GM10266 (cell line): Measurements from ENCODE around the gene MRPS5.
"Not testable (repeated sequence)": the region's sequence is repeated elsewhere in the genome, so short reads cannot be mapped to it uniquely, and the experiment has no call there.

ENCODE experiments used
- DNase-seq: peaks from one replicate; pipeline ENCODE4 v3.0.0; 2012; ENCODE audit errors: extremely low spot score
- CTCF ChIP-seq: IDR thresholded peaks from 2 replicates; pipeline ENCODE4 v1.5.1; 2012; ENCODE audit warnings: mild to moderate bottlenecking, low read depth; ENCODE audit not compliant: control insufficient read depth, insufficient read depth; ENCODE audit errors: missing control alignments

The MRPS5 gene

DNA sequence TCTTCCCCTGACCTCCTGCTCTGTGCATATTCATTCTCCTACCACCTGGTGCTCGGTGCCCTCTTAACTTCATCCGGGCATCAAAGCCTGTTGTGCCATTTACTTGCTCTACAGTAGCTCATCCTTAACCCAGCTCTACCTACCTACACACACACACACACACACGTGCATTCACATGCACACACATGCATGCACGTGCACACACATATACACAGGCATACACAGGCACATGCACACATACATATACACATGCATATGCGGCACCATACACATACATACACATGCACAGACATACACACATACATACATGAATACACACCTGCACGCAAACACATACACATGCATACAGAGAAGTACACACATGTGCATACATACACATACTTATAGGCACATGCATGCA lies 81.6 kb downstream of the MRPS5 start:
- DNase-seq = no peak
- TF ChIP-seq CTCF = no peak

DNA sequence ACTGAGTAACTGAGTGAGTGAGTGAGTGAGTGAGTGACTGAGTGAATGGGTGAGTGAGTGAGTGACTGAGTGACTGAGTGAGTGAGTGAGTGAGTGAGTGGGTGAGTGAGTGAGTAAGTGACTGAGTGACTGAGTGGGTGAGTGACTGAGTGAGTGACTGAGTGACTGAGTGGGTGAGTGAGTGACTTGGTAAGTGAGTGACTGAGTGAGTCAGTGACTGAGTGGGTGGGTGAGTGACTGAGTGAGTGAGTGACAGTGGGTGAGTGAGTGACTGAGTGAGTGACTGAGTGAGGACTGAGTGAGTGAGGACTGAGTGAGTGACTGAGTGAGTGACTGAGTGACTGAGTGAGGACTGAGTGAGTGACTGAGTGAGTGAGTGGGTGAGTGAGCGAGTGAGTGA lies 82.2 kb downstream of the MRPS5 start:
- no peak for TF ChIP-seq CTCF

GRCh38 chr2:95038635-95039298 lies 82.8 kb downstream of the MRPS5 start:
- TF ChIP-seq CTCF = no peak
- no peak for DNase-seq

More for the DNA sequence above, 82.2 kb downstream of the MRPS5 start:
- no peak for DNase-seq

DNA sequence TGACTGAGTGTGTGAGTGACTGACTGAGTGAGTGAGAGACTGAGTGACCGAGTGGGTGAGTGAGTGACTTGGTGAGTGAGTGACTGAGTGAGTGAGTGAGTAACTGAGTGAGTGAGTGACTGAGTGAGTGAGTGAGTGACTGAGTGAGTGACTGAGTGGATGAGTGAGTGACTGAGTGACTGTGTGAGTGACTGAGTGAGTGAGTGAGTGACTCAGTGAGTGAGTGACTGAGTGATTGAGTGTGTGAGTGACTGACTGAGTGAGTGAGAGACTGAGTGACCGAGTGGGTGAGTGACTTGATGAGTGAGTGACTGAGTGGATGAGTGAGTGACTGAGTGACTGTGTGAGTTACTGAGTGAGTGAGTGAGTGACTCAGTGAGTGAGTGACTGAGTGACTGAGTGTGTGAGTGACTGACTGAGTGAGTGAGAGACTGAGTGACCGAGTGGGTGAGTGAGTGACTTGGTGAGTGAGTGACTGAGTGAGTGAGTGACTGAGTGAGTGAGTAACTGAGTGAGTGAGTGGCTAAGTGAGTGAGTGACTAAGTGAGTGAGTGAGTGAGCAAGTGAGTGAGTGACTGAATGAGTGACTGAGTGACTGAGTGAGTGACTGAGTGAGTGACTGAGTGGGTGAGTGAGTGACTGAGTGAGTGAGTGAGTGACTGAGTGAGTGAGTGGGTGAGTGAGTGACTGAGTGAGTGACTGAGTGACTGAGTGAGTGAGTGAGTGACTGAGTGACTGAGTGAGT lies 83.6 kb downstream of the MRPS5 start:
- DNase-seq = not testable (repeated sequence)

- no peak for DNase-seq
- TF ChIP-seq CTCF = no peak
These were observed 84.2 kb downstream of the MRPS5 start for GRCh38 chr2:95037384-95037839.

DNA sequence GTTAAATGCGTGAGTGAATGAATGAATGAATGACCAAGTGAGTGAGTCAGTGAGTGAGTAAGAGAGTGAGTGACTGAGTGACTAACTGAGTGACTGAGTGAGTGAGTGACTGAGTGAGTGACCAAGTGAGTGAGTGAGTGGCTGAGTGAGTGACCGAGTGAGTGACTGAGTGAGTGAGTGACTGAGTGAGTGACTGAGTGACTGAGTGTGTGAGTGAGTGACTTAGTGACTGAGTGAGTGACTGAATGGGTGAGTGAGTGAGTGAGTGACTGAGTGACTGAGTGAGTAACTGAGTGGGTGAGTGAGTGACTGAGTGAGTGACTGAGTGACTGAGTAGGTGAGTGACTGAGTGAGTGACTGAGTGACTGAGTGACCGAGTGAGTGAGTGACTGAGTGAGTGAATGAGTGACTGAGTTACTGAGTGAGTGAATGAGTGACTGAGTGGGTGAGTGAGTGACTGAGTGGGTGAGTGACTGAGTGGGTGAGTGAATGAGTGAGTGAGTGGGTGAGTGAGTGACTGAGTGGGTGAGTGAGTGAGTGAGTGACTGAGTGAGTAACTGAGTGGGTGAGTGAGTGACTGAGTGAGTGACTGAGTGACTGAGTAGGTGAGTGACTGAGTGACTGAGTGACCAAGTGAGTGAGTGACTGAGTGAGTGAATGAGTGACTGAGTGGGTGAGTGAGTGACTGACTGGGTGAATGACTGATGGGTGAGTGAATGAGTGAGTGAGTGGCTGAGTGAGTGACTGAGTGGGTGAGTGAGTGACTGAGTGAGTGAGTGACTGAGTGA lies 84.8 kb downstream of the MRPS5 start:
- DNase-seq = no peak
- TF ChIP-seq CTCF = no peak
